LHCN-M2 (cell line): ENCODE data around the gene SAP30BP. TPM values are rescaled to one million over a fixed set of nuclear protein-coding genes. Genes with fewer than 3 reads are reported as not detected.
"Not testable (repeated sequence)": the region's sequence is repeated elsewhere in the genome, so short reads cannot be mapped to it uniquely, and the experiment has no call there.

Experiments
- DNase-seq: peaks from one replicate; pipeline ENCODE4 v3.0.0-alpha.2; 2012; ENCODE audit warnings: low read depth
- total RNA-seq: library from RNA; depleted of rRNA; stranded (reverse); fragments of >200 nt; gene quantifications from 2 replicates; pipeline ENCODE4 v1.2.3, GENCODE V29; 2014

SAP30BP gene
- total RNA-seq, 1 experiment from 2014 or later = 58.4 TPM

DNA sequence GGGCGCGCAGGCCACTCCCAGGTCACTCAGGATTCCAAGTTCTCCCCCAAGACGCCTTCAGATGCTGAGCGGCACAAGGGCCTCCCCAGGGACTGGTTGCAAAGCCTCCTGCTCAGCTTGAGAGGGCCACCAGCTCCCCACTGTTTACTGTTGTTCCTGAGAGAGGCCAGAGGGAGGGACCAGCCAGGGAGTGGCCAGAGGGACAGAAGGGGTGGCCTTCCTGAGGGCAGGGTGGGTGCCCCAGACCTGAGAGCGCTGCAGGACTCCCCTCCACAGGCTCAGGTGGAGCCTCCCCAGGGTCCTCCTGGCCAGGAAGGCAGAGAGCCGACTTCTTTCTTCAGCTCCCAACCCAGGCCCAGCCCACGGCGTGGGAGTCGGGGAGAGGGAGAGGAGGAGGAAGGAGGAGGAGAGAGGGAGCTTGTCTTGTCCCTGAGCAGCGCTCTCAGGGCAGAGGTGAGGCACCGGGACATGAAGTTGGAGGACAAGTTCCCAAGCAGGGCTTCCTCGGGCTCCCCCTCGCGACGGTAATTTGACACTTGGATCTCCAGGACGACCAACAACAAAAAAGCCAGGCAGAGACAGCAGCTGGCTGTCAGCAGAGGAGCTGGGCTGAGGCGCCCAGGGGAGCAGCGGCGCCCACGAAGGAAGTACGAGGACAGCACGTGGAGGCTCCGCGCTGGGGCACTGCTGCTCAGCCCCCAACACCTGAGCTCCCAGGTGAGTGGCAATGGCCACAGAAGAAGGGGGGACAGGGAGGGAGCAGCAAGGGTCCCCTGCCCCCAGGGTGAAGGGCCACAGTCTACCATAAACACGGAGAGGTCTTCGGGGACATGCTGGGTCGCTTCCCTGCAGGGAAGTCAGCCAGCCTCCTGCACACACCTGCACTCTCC lies 33.4 kb upstream of the SAP30BP start:
- peak; percentile 94 for DNase-seq

DNA sequence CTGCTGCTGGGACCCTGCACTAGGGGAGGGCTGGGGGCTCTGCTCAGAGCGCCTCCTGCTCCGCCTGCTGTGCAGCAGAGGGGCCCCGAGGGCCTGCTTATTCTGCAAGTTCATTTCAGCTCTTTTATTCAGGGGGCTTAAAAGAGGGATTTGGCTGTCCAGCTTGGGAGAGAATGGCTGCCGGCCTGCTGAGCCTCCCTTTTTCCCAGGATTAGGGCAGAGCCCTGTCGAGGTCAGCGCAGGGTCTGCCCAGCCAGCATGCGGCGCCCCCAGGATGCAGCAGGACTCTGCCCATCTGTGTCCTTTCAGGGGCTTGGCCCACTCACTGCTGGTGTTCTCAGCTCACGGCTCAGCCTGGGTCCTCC lies 32.8 kb upstream of the SAP30BP start:
- no peak for DNase-seq

DNA sequence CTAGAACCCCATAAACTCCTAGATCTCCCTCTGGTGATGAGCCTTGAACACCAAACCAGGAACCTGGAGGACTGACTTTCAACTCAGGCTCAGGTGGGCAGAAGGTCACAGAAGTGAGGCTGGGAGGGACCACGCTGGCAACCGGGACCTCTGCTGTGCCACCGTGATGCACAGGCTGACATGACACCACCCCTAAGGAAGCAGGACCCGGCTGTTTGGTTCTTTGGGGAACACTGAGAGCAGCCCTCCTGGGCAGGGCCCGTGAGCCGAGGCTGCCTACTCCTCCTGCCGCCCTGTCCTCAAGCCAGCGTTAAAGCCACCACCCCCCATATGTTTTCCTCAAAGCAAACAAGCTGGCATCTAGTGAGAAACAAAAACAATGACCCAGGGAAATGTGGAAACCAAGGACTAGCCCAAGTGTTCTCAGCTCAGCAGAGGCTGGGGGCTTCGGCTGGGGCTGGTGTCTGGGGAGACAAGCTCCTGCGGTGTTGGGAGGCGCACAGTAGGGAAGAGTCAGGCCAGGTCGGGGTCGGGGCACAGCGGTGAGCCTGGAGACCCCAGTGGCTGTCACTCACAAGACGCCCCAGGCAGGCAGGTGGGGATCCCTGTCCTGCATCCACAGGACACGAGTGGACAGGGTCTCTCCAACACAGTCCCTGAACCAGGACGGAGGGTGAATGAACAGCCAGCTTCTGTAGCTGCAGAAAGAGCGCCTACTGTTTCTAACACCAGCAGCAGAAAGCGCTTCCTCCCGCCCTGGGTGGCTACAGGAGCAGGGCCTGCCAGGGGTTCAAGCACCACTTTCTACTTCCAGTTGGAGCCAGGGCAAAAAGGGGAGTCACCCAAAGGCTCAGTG lies 32.2 kb upstream of the SAP30BP start:
- no peak for DNase-seq

DNA sequence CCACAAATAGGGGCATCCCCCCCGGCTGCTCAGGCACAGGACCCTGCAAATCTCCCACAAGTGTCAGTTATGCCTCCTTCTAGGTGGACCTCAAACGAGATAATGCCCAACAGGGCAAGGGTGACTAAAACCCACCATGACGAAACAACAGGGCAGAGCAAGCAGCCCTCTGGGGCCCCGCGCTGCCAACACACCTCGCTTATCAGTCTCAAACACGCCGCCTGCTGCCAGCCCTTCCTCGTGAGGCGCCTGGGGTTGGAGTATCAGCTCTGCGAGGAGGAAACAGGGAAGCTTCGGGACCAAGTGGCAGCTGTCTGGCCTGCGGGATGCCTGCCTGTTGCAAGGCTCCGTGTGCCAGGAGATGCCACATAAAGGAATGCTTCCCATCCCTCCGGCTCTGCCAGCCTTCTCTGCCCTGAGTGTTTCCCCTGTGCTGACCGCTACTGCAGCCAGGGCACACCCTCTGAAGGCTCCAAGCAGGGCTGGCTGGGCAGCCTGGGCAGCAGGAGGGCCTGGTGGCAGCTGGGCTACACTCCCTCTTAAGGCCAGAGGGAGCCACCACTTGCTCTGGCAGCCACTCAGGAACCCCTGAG lies 31.4 kb upstream of the SAP30BP start:
- DNase-seq = no peak

DNA sequence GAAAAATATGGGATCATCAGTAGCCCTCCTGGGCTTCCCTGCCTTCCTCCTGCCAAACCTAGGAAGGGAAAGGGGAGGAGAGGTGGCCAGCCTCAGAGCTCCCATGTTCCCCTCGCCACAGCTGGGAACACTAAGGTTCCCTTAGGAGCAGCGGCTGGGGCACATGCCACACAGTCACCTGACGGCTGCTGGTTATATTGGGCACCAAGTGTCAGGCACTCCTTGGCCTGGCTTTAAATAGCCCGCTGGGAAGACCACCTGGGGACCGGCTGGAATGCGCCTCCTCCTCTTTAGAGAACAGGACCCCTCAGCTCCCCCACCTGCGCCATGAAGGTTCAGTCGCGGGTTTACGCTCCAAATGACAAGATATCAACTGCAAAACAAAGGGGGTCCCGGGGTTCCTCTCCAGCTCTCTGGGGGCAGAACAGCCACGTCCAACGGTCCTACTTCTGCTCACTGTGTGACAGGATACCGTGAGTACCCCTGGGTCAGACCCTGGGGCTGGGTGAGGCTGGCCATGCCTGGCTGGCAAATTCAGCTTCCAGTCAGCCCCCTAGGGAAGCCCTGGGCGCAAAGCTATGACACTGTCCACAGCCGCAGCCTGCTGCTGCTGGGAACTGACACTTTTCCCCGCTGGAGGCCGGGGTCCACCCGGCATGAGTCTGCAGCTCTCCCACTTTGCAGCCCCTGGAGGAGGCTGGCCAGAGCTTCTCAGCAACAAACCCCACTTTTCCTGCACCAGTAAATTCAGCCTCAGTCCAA lies 30.6 kb upstream of the SAP30BP start:
- no peak for DNase-seq

DNA sequence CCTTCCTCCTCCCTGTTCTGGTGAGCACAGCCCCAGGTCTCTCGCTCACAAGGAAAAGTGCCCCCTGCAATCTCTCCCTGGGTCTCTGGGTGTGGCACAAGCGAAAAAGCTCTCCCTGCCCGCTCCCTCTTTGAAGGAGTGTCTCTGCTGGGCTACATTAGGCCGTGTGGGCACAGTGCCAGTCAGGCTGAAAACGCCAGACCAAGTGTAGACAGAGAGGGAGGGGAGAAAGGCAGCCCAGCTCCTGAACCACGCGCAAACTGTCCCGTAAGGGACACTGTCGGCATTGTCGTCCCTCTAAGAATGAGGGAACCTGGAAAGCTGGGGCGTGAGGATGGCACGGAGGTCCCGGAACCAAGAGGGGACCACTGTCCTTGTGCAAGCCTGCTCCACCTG lies 30.0 kb upstream of the SAP30BP start:
- DNase-seq = no peak

DNA sequence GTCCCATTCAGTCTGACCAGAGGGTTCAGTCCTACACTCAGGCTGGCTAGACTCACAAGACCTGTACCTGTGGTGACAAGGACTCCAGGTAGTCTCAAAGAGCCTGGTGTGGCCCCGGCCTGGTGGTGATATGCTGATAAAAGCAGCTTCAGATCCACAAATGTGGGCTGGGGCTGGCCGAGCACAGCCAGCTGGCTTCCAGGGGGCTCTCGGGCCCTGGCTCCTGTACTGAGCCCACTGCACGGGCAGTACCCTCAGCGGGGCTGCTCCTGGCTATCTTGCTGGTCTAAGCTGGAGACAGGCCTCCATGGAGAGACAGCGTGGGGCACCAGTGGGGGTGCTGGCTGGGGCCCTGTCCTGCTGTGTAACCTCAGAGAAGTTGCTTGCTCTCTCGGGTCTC lies 29.6 kb upstream of the SAP30BP start:
- no peak for DNase-seq

DNA sequence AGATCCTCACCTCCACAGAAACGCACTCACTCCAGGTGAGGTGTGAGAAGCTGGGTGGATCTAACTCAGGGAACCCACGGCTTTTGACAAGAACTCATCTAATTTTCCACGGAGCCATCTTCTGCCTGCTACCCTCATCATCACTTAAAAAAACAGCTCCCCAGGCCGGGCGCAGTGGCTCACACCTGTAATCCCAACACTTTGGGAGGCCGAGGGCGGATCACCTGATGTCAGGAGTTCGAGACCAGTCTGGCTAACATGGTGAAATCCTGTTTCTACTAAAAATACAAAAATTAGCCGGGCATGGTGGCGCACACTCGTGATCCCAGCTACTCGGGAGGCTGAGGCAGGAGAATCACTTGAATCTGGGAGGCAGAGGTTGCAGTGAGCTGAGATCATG lies 29.1 kb upstream of the SAP30BP start:
- not testable (repeated sequence) for DNase-seq

DNA sequence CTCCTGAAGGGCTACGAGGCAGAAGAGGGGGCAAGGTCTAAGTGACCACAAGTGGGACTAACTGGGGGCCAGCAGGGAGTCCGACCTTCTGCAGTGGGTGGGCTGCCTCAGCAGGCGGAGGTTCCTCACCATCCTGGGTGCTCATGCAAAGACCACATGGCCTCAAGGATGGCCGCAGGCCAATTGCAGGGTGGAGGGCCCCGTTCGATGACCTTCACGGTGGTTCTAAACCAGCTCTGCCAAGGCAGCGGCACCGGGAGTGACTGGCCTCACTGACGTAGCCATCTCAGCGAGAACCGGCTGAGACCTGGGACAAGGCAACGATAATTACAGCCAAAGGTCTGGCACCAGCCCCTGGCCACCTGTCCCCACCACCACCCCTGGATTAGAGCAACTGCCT lies 28.2 kb upstream of the SAP30BP start:
- DNase-seq = no peak

DNA sequence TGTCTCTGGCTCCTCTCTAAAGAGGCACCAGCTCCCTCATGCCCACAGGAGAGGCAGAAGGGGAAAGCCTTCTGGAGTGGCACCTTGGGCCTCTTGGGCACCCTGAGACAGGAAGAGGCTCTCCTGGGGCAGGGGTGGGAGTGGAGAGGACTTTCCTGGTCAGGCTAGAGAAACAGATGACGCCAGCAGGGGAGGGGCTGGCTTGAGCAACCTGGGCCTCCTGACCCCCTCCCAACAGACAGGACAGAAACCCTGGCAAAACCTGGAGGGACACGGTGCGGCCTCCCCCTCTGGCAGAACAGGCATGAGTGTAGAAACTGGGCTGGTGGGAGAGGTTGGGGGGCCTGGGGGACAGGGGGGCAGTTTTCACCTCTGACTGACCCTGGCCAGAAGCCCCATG lies 27.8 kb upstream of the SAP30BP start:
- no peak for DNase-seq

DNA sequence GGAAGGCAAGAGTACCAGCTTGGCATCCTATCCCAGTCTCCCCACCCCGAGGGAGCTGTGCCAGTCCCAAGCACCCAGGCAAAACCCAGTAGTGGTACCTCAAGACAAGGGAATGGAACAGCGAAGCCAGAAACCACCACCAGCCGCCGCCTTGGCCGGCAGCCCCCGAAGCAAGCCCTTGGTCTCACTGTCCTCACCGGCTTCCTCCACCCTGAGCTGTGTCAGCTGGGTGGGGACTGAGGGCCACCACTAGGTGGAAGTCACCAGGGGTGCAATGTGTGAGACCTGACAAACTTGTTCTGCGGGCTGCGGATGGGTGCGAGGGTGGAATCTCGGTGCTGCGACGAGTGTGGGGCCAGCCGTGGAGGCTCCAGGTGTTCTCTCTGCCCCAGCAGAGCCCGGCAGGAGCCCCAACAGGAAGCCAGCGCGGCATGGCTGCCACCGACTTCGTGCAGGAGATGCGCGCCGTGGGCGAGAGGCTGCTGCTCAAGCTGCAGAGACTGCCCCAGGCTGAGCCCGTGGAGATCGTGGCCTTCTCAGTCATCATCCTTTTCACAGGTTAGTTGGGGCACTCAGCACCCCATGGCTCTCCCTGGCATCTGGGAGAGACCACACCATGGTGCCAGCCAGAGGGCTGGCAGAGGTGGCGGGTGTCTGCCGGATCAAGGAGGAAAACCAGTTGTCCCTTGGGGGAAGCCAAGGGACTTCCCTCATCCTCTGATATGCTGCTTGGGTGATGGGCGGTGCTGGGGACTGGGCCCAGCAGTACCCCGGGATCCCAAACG lies 27.2 kb upstream of the SAP30BP start:
- DNase-seq = no peak

DNA sequence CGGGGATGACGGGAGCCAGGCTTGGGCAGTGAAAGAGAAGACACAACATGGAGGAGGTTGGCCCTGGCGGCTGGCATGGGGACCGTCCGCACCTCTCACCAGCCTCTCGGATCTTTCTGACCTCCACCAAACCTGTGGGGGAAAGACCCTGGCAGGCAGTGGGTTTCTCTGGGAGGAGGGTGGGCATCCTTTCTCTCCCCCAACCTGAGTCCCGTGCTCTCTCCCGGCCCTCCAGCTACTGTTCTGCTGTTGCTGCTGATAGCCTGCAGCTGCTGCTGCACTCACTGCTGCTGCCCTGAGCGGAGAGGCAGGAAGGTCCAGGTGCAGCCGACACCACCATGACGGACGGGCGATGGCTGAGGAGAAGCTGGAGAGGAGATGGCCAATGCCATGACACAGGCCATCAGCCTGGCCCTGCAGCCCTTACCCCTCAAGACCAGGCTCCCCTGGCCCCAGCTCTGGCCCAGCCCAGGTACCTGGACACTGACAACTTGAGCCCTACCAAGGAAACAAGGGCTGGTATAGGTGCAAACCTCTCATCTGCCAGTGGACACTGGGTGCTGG lies 26.5 kb upstream of the SAP30BP start:
- DNase-seq = no peak

DNA sequence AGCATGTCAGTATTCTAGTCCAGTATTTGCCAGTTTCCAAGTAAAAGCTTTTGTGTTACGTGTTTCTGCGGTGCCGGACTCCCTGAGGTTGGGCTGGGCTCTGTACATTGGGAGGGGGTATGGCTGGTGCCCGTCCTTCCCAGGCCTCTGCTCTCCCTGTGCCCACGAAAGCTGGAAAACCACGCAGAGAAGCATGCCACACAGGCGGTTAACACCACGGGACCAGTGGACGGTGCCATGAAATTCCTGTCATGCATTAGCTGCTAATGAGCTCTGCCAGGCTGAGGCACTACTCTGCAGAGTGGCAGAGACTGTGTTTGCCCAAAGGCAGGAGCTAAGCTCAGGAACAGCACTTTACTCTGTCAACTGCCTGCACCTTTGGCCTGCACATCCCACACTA lies 25.8 kb upstream of the SAP30BP start:
- DNase-seq = no peak

DNA sequence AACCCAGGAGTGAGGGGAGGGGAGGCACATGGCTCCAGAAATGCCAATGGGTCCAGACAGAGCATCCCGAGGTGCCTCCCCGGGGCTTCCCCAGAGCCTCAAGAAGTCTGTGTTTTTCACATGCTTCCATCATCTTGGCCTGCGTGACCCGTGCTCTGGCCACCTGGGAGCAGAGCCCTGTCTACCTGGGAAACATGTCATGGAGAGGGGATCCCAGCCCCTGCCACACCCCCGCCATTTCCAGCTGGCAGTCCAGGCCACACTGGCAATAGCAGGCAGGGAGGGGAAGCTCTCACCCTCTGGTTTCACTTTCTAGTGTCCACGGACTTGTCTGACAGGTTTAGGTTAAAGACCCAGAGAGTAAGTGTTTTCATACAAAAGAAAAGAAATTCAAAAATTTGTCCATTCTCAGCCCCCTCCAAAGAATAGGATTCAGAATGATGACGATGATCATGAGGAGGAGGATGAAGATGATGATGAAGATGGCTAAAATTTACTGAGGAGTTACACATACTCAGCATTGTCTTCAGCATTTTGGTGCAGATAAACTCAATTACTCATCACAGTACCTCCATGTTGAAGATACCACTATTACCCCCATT lies 24.9 kb upstream of the SAP30BP start:
- no peak for DNase-seq

DNA sequence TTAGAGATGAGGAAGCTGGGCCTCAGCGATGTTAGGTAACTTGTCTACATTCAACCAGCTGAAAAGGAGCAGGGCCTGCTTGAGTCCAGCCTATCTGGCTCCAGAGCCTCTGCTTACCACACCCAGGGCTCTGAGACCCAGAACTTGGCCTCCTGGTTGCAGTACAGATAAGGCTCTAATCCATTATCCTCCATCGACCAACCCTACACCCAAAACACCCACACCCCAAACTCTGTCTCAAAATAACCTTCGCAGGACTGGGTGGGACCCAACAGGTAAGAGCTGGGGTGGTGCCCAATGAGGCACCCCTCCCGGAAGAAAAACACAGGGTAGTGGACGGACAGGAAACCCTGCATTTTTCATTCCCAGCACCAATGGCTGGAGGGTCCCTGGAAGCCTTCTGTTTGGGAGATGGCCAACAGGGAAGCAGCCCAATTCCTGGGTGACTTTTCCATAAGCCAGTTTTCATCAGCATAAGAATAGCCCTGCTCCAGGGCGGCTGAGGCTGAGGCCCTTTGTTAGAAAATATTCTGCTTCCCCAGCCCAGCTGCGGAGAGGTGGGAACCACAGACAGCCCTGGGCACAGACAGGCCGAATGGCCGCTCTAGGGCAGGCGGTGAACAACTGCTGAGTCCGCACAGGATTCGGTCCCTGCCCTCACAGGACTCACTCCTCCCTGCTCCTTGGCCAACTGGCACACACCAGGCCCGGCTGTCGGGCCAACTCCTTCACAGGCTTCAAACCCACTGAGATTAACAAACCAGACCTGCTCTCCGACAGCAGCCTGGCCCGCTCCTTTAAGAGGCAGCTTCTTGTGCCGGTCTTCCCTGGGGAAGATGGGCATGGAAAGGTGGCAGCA lies 24.1 kb upstream of the SAP30BP start:
- DNase-seq = no peak

DNA sequence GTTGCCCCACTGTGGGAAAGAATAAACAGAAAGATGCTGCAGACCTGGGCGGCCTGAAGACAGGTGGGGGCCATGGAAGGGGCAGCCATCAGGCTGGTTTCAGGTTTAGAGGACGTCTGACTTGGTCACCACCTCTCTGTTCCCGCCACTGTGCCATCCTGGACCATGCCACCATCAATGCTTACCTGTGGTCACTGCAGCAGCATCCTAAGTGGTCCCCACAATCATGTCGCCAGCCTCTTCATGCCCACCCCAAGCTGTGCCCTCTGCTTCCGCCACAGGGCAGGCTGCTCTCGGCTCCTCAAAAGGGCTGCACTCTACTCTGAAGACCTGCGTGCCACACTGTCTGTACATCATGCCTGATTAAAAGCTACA lies 23.5 kb upstream of the SAP30BP start:
- DNase-seq = no peak

DNA sequence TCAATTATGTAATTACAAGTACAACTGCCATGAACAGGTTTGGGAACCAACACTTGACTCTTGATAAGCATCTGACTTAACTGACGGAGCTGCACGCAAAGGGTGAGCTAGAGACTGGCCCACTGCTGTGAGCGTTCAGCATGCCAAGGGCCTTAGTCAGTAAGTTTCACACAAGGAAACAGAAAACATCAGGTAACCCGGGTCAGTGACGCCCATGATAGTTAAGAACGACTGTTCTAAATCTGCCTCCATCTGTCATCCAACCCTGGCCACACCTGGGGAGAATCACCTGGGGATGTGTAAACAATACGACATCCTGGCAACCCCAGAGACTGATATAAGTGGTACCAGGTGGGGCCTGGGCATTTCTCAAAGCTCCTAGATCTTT lies 21.6 kb upstream of the SAP30BP start:
- DNase-seq = no peak

DNA sequence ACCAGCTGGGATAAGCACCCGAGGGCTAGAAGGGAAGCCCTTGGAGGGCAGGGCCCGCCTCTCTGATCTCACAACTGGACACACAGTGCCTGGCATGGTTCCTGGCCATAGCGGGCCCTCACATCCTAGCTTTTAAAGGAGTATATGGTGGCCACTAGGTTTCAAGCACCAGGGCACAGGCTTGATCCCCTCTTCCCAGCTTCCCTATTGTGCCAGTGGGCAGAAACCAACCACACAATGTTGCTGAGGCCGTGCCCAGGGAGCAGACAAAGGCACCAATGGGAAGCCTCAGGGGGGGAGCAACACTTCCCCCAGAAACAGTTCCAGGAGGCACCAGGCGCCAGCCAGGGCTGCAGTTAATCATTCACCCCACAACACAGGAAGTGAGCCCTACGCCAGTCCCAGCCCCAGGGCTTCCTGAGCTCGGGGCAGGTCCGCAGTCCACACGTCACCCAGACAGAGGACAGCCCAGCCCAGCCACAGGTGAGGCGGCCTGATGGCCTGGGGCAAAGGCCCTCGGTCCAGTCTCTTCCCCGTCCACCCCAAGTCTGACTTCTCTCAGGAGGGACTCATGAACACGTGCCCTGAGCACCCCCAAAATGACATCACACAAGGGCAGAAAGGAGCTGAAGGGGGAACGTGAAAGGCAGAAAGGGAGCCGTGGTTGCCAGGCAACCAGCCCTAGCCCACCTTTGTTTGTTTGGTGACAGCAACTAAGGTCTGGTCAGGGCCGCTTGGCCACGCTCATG lies 21.1 kb upstream of the SAP30BP start:
- DNase-seq = no peak

DNA sequence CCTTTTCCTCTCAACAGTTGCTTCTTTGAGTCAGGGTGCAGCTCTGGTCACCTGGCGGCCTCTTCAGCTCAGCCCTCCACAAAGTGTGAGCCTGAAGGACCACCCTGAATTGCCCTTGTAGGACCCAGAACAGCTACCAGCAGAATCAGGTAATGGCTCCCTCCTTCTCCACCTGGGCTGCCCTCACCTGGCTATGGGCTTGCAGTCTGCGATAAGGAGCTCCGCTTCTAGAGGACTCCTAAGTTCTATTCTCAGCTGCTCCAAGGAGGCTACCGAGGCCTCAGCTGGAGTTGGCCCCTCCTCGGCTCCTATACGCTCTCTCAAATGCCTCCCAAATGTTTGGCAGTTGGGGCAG lies 20.5 kb upstream of the SAP30BP start:
- DNase-seq = no peak
